H1 (cell line): ENCODE results near the gene P2RX2. TPM values are rescaled to one million over a fixed set of nuclear protein-coding genes. Genes with fewer than 3 reads are reported as not detected.

Experiments
- HDAC2 ChIP-seq, 2 experiments: fragments of 300-600 bp in 1 of 2; sonication (generic) in 1 of 2; IDR thresholded peaks; 2 replicates each; pipeline ENCODE4 v1.6.1; 2011 to 2012; ENCODE audit warnings: low read depth in 2 of 2, low read length in 2 of 2, mild to moderate bottlenecking in 2 of 2, moderate library complexity in 2 of 2, borderline replicate concordance in 1 of 2, inconsistent platforms in 1 of 2
- NANOG ChIP-seq: IDR thresholded peaks from 2 replicates; pipeline ENCODE4 v1.6.1; 2011; ENCODE audit warnings: low read length, low read depth, mild to moderate bottlenecking, inconsistent platforms; ENCODE audit not compliant: insufficient read depth, poor library complexity, severe bottlenecking
- POLR2A ChIP-seq, 2 experiments: IDR thresholded peaks; 1 replicate in 1 of 2; 2 replicates in 1 of 2; pipeline ENCODE4 v1.6.1; 2011; ENCODE audit warnings: low read depth in 2 of 2, low read length in 2 of 2, mild to moderate bottlenecking in 2 of 2; ENCODE audit errors: control extremely low read depth in 1 of 2
- polyA plus RNA-seq, 7 experiments: library from polyadenylated mRNA; depleted of rRNA in 3 of 7; stranded (reverse) in 5 of 7; unstranded in 2 of 7; fragments of >200 nt in 5 of 7; fragments of 200-250 nt in 2 of 7; gene quantifications; 1 replicate in 5 of 7; 2 replicates in 1 of 7; 4 replicates in 1 of 7; pipeline versions ENCODE4 v1.2.1 to v1.2.3, GENCODE V29; 2011 to 2013; ENCODE audit warnings: missing spikeins in 2 of 7, mixed read lengths in 2 of 7
- total RNA-seq: library from RNA; stranded (reverse); fragmentation: NEBNext Ultra II Directional; extraction: Animal tissue kit (Norgen Biotek cat#: 25700); gene quantifications from 2 replicates; pipeline ENCODE4 v1.2.1, GENCODE V29; 2021

The P2RX2 gene
- total and polyA plus RNA-seq, 2 of the 8 experiments (the other 6 are each of a cell fraction or from before 2014, with no cell fraction given): 0.84 to 2.2 TPM

DNA sequence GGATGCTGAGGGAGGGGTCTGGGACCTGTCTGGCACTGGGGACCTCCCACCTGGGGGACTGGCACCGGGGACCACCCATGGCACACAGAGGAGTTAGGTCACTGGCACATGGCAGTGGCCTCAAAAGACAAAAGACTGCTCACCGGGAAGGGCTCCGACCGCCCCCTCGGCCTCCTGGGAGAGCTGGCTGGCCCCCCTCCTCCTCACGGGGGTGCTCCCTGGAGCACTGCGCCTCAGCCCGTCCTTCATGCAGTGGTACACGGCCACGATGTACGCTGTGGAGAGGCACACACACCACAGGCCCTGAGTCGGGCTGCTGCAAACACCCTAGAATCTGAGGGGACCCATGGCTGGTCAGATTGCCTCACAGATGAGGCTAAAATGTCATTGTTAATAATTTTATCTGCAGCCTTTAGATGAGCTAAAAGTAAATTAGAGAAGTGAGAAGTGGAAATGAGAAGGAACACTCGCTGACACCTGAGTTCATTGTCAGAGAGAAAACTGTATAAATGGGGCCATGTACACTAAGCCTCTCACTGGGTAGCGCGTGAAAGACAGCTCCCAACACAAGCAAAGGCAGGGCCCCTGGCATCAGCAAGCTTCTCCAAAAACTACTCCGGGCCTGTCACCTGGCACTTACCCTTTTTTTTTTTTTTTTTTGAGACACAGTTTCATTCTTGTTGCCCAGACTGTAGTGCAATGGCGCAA is 14.1 kb downstream of the P2RX2 start (continued):
- TF ChIP-seq NANOG (no peak), HDAC2 (IDR thresholded peaks at IDR 0.05; ENCODE audit: borderline replicate concordance in 1 of 2, low read depth in 2 of 2, low read length in 2 of 2) (no peak), POLR2A (IDR thresholded peaks at IDR 0.05; ENCODE audit: control extremely low read depth in 1 of 2, low read depth in 2 of 2, low read length in 2 of 2) (no peak)
